ENCODE results near the gene TCP11L2. TPM values are rescaled to one million over a fixed set of nuclear protein-coding genes. Genes with fewer than 3 reads are reported as not detected.

Gene TCP11L2
- total and polyA plus RNA-seq, 9 of the 15 experiments (the other 6 are each of a cell fraction or from before 2014, with no cell fraction given) = 0.39 to 4.5 (median 1.3) TPM

- TF ChIP-seq RERE (CRISPR knock-in tag; IDR thresholded peaks at IDR 0.05; ENCODE audit: borderline replicate concordance) = no peak
- TF ChIP-seq ZC3H11A (IDR thresholded peaks at IDR 0.05; ENCODE audit: low read depth, low read length) = 0 out of 2 replicates have a peak, but pooled peaks have one; percentile 14
- no peak for TF ChIP-seq ARHGAP35 (IDR thresholded peaks at IDR 0.05; ENCODE audit: partially characterized antibody)
- no peak for TF ChIP-seq NR2F6 (CRISPR knock-in tag; IDR thresholded peaks at IDR 0.05)
- no peak for TF ChIP-seq SIN3B (IDR thresholded peaks at IDR 0.05; ENCODE audit: low read depth)
- no peak for TF ChIP-seq GATAD2A (IDR thresholded peaks at IDR 0.05)
- TF ChIP-seq NR2C1 (IDR thresholded peaks at IDR 0.05) = no peak
- TF ChIP-seq NR2C1 (tag; IDR thresholded peaks at IDR 0.05) = no peak
- TF ChIP-seq CREM (IDR thresholded peaks at IDR 0.05; ENCODE audit: low read depth) = peak; percentile 92
- no peak for TF ChIP-seq PTRF (tag; IDR thresholded peaks at IDR 0.05)
- TF ChIP-seq FOXP1 (CRISPR knock-in tag; IDR thresholded peaks at IDR 0.05) = no peak
- TF ChIP-seq ELK1 (CRISPR knock-in tag; IDR thresholded peaks at IDR 0.05) = no peak
- TF ChIP-seq VEZF1 (CRISPR knock-in tag; IDR thresholded peaks at IDR 0.05) = no peak; the same call in 1 of the 2 replicates
- TF ChIP-seq NR3C1 (CRISPR knock-in tag; IDR thresholded peaks at IDR 0.05) = no peak
- peak; percentile 72 for TF ChIP-seq CREB1 (IDR thresholded peaks at IDR 0.05)
- peak; percentile 61; the same call in 1 of the 2 replicates for TF ChIP-seq CREB1 (CRISPR knock-in tag; IDR thresholded peaks at IDR 0.05)
These were observed 56.1 kb downstream of the TCP11L2 start (continued) for GRCh38 chr12:106358396-106359241.
